ENCODE measurements around the gene LYPLA2.
A peak's percentile ranks its signal among the peaks of the same experiment; 100 is the strongest.
"Not testable (repeated sequence)": the region's sequence is repeated elsewhere in the genome, so short reads cannot be mapped to it uniquely, and the experiment has no call there.

Gene LYPLA2

GRCh38 chr1:23763041-23763577 is 27.8 kb upstream of the LYPLA2 start:
- no peak for DNase-seq (ENCODE audit: low spot score in 2 of 2)
- Histone ChIP-seq H3K36me3 (replicated peaks) (peaks cover 55% of the 10 kb centered on the region), H3K27me3 (ENCODE audit: low read depth) (no peaks in the 10 kb centered on the region), H3K4me3 (no peak overlapping the region), H3K4me1 (no peaks in the 10 kb centered on the region), H3K9me3 (no peaks in the 10 kb centered on the region)
- in situ Hi-C loops (cut with MboI; ENCODE audit: low sequenced_read_pairs), result no loop called here

- no peak for DNase-seq (ENCODE audit: low spot score in 2 of 2)
- no peaks in the 10 kb centered on the region for H3K27me3 ChIP-seq (ENCODE audit: low read depth)
- no peaks in the 10 kb centered on the region for H3K4me1 ChIP-seq
- H3K36me3 ChIP-seq (replicated peaks), result peaks cover 22% of the 10 kb centered on the region
- no peak overlapping the region for H3K4me3 ChIP-seq
- H3K9me3 ChIP-seq, result no peaks in the 10 kb centered on the region
- in situ Hi-C loops (cut with MboI; ENCODE audit: low sequenced_read_pairs), result no loop called here
These were observed 22.2 kb upstream of the LYPLA2 start for GRCh38 chr1:23768733-23769132.

GRCh38 chr1:23772049-23772853 is 18.7 kb upstream of the LYPLA2 start:
- Histone ChIP-seq H3K27me3 (ENCODE audit: low read depth) (no peaks in the 10 kb centered on the region), H3K4me1 (no peaks in the 10 kb centered on the region), H3K4me3 (no peak overlapping the region), H3K36me3 (replicated peaks) (peaks cover 20% of the 10 kb centered on the region), H3K9me3 (no peaks in the 10 kb centered on the region)
- in situ Hi-C loops (cut with MboI; ENCODE audit: low sequenced_read_pairs), result no loop called here
- DNase-seq (ENCODE audit: low spot score in 2 of 2), result peak; percentile 56 to 93

- DNase-seq (ENCODE audit: low spot score in 2 of 2), result no peak
- H3K9me3 ChIP-seq, result no peaks in the 10 kb centered on the region
- no peaks in the 10 kb centered on the region for H3K27me3 ChIP-seq (ENCODE audit: low read depth)
- H3K36me3 ChIP-seq (replicated peaks), result peaks cover 15% of the 10 kb centered on the region
- in situ Hi-C loops (cut with MboI; ENCODE audit: low sequenced_read_pairs), result no loop called here
- peaks cover 3% of the 10 kb centered on the region; the same call in 1 of the 2 replicates for H3K4me1 ChIP-seq
- H3K4me3 ChIP-seq, result no peak overlapping the region
These were observed 18.1 kb upstream of the LYPLA2 start for GRCh38 chr1:23772854-23773242.

GRCh38 chr1:23774174-23774880 is 16.6 kb upstream of the LYPLA2 start:
- no peak for DNase-seq (ENCODE audit: low spot score in 2 of 2)
- Histone ChIP-seq H3K4me1 (peaks cover 5% of the 10 kb centered on the region), H3K27me3 (ENCODE audit: low read depth) (no peaks in the 10 kb centered on the region), H3K4me3 (no peak overlapping the region), H3K9me3 (no peaks in the 10 kb centered on the region), H3K36me3 (replicated peaks) (peaks cover 12% of the 10 kb centered on the region)
- in situ Hi-C loops (cut with MboI; ENCODE audit: low sequenced_read_pairs), result no loop called here

GRCh38 chr1:23776217-23776616 is 14.7 kb upstream of the LYPLA2 start:
- no peak for DNase-seq (ENCODE audit: low spot score in 2 of 2)
- Histone ChIP-seq H3K9me3 (no peaks in the 10 kb centered on the region), H3K36me3 (replicated peaks) (peaks cover 18% of the 10 kb centered on the region), H3K4me3 (no peak overlapping the region), H3K27me3 (ENCODE audit: low read depth) (no peaks in the 10 kb centered on the region), H3K4me1 (peaks cover 15% of the 10 kb centered on the region)
- in situ Hi-C loops (cut with MboI; ENCODE audit: low sequenced_read_pairs), result no loop called here

- in situ Hi-C loops (cut with MboI; ENCODE audit: low sequenced_read_pairs), result no loop called here
- peak; percentile 80 to 85 for DNase-seq (ENCODE audit: low spot score in 2 of 2)
- H3K4me1 ChIP-seq, result peaks cover 15% of the 10 kb centered on the region
These were observed 12.7 kb upstream of the LYPLA2 start, which contains the start of gene PITHD1 for GRCh38 chr1:23777979-23778814. Gene PITHD1, plus strand, starts transcription at chr1:23778418. Its CDS starts 98 bp downstream, at chr1:23778516.

GRCh38 chr1:23779826-23780371 is 11.0 kb upstream of the LYPLA2 start:
- H3K9me3 ChIP-seq, result no peaks in the 10 kb centered on the region
- no peak overlapping the region; the same call in 1 of the 2 replicates for H3K4me3 ChIP-seq
- H3K36me3 ChIP-seq (replicated peaks), result peaks cover 39% of the 10 kb centered on the region
- H3K27me3 ChIP-seq (ENCODE audit: low read depth), result no peaks in the 10 kb centered on the region
- peaks cover 15% of the 10 kb centered on the region for H3K4me1 ChIP-seq
- in situ Hi-C loops (cut with MboI; ENCODE audit: low sequenced_read_pairs), result no loop called here
- DNase-seq (ENCODE audit: low spot score in 2 of 2), result peak in 1 of 2 experiments; percentile 24

More at GRCh38 chr1:23777979-23778814, 12.7 kb upstream of the LYPLA2 start, which contains the start of gene PITHD1:
- Histone ChIP-seq H3K36me3 (replicated peaks) (peaks cover 26% of the 10 kb centered on the region), H3K4me3 (peak within 1 kb of the TSS; percentile 64), H3K9me3 (no peaks in the 10 kb centered on the region), H3K27me3 (ENCODE audit: low read depth) (no peaks in the 10 kb centered on the region)

- H3K9me3 ChIP-seq; H3K27me3 ChIP-seq (ENCODE audit: low read depth); in situ Hi-C loops (cut with MboI; ENCODE audit: low sequenced_read_pairs); DNase-seq (ENCODE audit: low spot score in 2 of 2); H3K4me3 ChIP-seq: not testable (repeated sequence)
- peaks cover 11% of the 10 kb centered on the region for H3K4me1 ChIP-seq
- peaks cover 70% of the 10 kb centered on the region for H3K36me3 ChIP-seq (replicated peaks)
These were observed 7.8 kb upstream of the LYPLA2 start for GRCh38 chr1:23783141-23783540.

- peaks cover 4% of the 10 kb centered on the region for H3K4me1 ChIP-seq
- no peaks in the 10 kb centered on the region for H3K9me3 ChIP-seq
- DNase-seq (ENCODE audit: low spot score in 2 of 2), result no peak
- in situ Hi-C loops (cut with MboI; ENCODE audit: low sequenced_read_pairs), result no loop called here
- no peak overlapping the region for H3K4me3 ChIP-seq
- peaks cover 69% of the 10 kb centered on the region for H3K36me3 ChIP-seq (replicated peaks)
- H3K27me3 ChIP-seq (ENCODE audit: low read depth), result no peaks in the 10 kb centered on the region
These were observed 6.1 kb upstream of the LYPLA2 start for GRCh38 chr1:23784846-23785245.

- no peak for DNase-seq (ENCODE audit: low spot score in 2 of 2)
- H3K9me3 ChIP-seq, result no peaks in the 10 kb centered on the region
- in situ Hi-C loops (cut with MboI; ENCODE audit: low sequenced_read_pairs), result no loop called here
- H3K4me3 ChIP-seq, result no peak overlapping the region
- peaks cover 44% of the 10 kb centered on the region for H3K36me3 ChIP-seq (replicated peaks)
- no peaks in the 10 kb centered on the region for H3K27me3 ChIP-seq (ENCODE audit: low read depth)
- peaks cover 6% of the 10 kb centered on the region for H3K4me1 ChIP-seq
These were observed 3.2 kb upstream of the LYPLA2 start for GRCh38 chr1:23787701-23788100.

GRCh38 chr1:23788695-23789094 is 2.2 kb upstream of the LYPLA2 start:
- in situ Hi-C loops (cut with MboI; ENCODE audit: low sequenced_read_pairs), result no loop called here
- peaks cover 49% of the 10 kb centered on the region for H3K36me3 ChIP-seq (replicated peaks)

GRCh38 chr1:23791516-23792047 is 637 bp downstream of the LYPLA2 start:
- peak; percentile 39 to 74 for DNase-seq (ENCODE audit: low spot score in 2 of 2)
- Histone ChIP-seq H3K27me3 (ENCODE audit: low read depth) (no peaks in the 10 kb centered on the region), H3K9me3 (no peaks in the 10 kb centered on the region), H3K4me1 (peaks cover 6% of the 10 kb centered on the region), H3K4me3 (peak overlapping the region; percentile 65), H3K36me3 (replicated peaks) (peaks cover 34% of the 10 kb centered on the region)
- in situ Hi-C loops (cut with MboI; ENCODE audit: low sequenced_read_pairs), result no loop called here

More at GRCh38 chr1:23788695-23789094, 2.2 kb upstream of the LYPLA2 start:
- no peak for DNase-seq (ENCODE audit: low spot score in 2 of 2)
- H3K4me3 ChIP-seq, result no peak overlapping the region
- H3K9me3 ChIP-seq, result no peaks in the 10 kb centered on the region
- H3K27me3 ChIP-seq (ENCODE audit: low read depth), result no peaks in the 10 kb centered on the region
- peaks cover 6% of the 10 kb centered on the region for H3K4me1 ChIP-seq

Data from HAP-1 (cell line).